Neural progenitor cell (in vitro differentiated cells): ENCODE measurements around the gene RELCH.

ENCODE experiments used
- EZH2 ChIP-seq: fragments of 200-600 bp; sonication (generic); IDR thresholded peaks from 2 replicates; pipeline ENCODE4 v1.6.1; 2017; ENCODE audit warnings: antibody characterized with exemption, mild to moderate bottlenecking, moderate library complexity
- EZH2phosphoT487 ChIP-seq: fragments of 200-600 bp; sonication (generic); IDR thresholded peaks from 2 replicates; pipeline ENCODE4 v1.6.1; 2017; ENCODE audit warnings: antibody characterized with exemption
- TF ChIP-seq, protein P1 (sequence below): fragments of 200-600 bp; sonication (generic); IDR thresholded peaks from 2 replicates; pipeline ENCODE4 v1.5.1; 2017; ENCODE audit warnings: antibody characterized with exemption, mild to moderate bottlenecking

DNA sequence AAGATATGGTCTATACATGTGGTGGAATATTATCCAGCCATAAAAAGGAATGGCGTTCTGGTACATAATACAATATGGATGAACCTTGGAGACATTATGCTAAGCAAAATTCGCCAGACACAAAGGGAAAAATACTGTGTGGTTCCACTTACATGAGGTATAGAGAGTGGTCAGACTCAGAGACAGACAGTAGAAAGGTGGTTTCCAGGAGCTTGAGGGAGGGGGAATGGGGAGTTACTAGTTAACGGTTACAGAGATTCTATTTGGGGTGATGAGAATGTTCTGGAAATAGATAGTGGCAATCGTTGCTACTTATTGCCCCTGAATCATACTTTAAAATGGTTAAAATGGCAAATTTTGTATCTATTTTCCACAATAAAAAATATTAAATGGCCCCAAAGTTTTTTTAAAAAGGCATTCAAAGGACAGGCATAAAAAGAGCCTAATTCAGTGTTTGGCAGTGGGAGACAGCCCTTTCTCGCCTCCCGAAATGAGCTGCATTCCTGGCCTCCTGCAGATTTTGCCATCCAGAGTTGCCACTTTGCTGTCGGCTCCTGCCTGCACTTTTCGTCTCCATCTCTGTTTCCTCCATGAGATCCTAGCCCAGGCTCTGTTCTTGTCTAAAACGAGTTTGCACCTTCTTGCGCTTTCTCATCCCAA is 151.5 kb downstream of the RELCH start:
- TF ChIP-seq, protein P1, sequence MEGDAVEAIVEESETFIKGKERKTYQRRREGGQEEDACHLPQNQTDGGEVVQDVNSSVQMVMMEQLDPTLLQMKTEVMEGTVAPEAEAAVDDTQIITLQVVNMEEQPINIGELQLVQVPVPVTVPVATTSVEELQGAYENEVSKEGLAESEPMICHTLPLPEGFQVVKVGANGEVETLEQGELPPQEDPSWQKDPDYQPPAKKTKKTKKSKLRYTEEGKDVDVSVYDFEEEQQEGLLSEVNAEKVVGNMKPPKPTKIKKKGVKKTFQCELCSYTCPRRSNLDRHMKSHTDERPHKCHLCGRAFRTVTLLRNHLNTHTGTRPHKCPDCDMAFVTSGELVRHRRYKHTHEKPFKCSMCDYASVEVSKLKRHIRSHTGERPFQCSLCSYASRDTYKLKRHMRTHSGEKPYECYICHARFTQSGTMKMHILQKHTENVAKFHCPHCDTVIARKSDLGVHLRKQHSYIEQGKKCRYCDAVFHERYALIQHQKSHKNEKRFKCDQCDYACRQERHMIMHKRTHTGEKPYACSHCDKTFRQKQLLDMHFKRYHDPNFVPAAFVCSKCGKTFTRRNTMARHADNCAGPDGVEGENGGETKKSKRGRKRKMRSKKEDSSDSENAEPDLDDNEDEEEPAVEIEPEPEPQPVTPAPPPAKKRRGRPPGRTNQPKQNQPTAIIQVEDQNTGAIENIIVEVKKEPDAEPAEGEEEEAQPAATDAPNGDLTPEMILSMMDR, result no peak
- TF ChIP-seq EZH2phosphoT487 (no peak), EZH2 (no peak)
